PFSK-1 (cell line): Measurements from ENCODE around the gene ABHD16A.

Experiments used
- POLR2AphosphoS5 ChIP-seq: IDR thresholded peaks from 2 replicates; pipeline ENCODE4 v1.6.1; 2012; ENCODE audit warnings: low read depth, mild to moderate bottlenecking, control low read depth, low read length, moderate library complexity
- REST ChIP-seq, 2 experiments: IDR thresholded peaks; 2 replicates each; pipeline versions ENCODE4 v1.6.1 to v1.8.0; 2011 to 2012; ENCODE audit warnings: low read depth in 2 of 2, low read length in 2 of 2, control low read depth in 1 of 2, inconsistent platforms in 1 of 2, mild to moderate bottlenecking in 1 of 2, moderate library complexity in 1 of 2; ENCODE audit not compliant: insufficient read depth in 1 of 2
- SIN3A ChIP-seq: IDR thresholded peaks from 2 replicates; pipeline ENCODE4 v1.6.1; 2012; ENCODE audit warnings: mild to moderate bottlenecking, low read length, moderate library complexity, borderline replicate concordance; ENCODE audit not compliant: insufficient read depth
- TAF1 ChIP-seq: IDR thresholded peaks from 2 replicates; pipeline ENCODE4 v1.6.1; 2012; ENCODE audit warnings: low read length, control low read depth, borderline replicate concordance; ENCODE audit not compliant: insufficient read depth

GRCh38 chr6:31717499-31718222, 14.5 kb upstream of the ABHD16A start:
- TF ChIP-seq POLR2AphosphoS5 = no peak
- TF ChIP-seq TAF1 = no peak
- no peak for TF ChIP-seq REST (IDR thresholded peaks at IDR 0.05; ENCODE audit: insufficient read depth in 1 of 2, low read depth in 2 of 2, low read length in 2 of 2)
- TF ChIP-seq SIN3A = no peak
